HG03097 (cell line): ENCODE results near the gene VRK3.

Source experiments
- ATAC-seq: cut with Tn5 transposase; IDR thresholded peaks from one replicate; pipeline ENCODE4 v1.9.1; 2021; ENCODE audit not compliant: unreplicated experiment, low FRiP score

VRK3 gene

DNA sequence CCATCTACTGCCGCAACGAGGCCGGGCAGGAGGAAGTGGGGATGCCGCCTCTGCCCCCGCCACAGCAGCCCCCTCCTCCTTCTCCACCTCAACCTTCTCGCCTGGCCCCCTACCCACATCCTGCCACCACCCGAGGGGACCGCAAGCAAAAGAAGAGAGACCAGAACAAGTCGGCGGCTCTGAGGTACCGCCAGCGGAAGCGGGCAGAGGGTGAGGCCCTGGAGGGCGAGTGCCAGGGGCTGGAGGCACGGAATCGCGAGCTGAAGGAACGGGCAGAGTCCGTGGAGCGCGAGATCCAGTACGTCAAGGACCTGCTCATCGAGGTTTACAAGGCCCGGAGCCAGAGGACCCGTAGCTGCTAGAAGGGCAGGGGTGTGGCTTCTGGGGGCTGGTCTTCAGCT is 92.4 kb downstream of the VRK3 start:
- ATAC-seq = no peak

DNA sequence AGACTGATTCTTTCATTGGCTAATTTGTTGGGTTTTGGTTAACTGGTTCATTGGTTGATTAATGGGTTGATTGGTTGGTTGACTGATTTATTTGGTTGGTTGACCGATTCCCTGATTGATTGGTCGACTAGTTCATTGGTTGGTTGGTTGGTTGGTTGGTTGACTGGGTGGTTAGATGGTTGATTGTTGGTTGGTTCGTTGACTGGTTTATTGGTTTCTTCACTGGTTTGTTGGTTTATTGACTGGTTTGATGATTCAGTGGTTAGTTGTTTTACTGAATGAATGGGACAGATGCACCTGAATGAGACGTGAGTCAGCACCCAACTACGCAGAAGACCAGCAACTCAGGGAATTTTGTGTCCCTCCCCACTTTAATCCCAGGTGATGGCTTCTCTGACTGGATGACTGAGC is 93.1 kb downstream of the VRK3 start:
- ATAC-seq = no peak

DNA sequence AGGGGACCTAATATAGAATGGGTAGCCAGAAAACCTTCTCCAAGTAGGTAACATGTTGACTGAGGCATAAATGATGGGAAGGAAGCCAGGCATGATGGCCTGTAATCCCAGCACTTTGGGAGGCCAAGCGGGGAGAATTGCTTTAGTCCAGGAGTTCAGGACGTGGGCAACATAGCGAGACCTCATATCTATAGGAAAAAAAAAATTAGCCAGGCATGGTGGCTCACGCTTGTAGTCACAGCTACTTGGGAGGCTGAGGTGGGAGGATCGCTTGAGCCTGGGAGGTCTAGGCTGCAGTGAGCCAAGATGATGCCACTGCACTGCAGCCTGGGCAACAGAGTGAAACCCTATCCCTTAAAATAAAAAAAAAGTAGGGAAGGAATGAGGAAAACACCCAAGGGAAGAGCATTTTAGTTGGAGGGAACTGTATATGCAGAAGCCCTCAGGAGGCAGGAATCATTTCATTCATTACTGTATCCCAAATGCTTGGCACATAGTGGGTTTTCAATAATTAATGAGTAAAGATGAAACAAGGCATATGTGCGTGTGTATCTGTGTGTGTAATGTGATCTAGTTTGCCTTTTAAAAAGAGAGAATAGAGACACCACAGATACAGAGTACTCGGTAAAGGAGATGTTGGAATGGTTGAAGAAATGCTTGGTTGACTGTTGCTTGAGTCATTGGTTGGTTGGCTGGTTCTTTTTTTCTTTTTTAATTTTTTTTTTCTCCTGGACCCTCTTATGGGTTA is 93.7 kb downstream of the VRK3 start:
- ATAC-seq = no peak

DNA sequence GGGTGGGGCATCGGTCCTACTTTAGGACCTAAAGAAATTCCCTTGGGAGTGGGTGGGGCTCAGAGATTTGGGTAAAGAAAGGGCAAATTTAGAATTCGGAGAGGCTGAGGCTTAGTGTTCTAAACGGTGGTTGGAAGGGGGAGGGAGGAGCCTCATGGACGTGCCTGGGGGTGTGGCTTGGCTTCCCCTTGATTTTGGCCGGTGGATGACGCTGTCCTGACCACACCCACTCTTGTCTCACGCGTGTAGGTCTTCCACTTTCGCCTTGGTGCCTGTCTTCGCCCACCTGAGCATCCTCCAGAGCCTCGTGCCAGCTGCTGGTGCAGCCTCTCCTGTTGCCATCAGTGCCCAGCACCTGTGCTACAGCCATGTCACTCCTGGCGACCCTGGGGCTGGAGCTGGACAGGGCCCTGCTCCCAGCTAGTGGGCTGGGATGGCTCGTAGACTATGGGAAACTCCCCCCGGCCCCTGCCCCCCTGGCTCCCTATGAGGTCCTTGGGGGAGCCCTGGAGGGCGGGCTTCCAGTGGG is 94.6 kb downstream of the VRK3 start:
- ATAC-seq = no peak

DNA sequence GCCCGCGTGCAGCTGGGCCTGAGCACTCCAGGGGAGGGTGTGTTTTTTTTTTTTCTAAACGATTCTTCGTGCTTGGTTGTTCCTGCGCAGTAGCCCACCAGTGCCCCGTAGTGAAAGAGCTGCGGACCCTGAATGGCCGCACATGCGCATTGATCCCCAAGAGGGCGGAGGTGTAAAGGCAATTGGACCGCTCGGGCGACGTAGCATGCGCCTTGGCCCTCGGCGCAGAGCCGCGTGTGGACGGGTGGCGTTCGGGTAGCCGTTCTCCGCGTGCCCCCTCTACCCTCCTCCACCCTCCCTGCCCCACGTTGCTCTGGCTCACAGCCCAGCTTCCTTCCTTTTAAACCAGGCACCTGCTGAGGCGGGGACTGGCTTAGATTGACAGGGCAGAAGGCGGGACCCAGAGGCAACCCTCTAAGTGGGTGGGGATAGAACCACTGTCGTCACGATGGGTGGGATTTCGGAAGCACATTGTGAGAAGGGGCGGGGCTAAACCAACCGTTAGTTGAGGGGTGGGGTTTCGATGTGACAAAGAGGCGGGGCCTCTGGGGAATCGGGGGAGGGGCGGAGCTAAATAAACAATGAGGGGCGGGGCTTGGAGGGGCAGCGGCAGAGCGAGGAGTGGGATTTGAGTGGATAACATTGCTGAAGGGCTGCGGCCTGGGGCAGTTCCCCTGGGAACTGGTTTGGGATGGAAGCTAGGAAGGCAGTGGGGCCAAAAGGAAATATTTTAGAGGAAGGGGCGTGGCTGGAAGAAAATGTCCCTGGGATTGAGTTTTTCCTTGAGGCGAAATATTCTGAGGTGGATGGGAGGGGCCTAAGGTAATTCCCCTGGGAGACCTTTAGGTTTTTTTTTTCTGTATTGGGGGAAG is 95.3 kb downstream of the VRK3 start:
- ATAC-seq = peak; percentile 76

DNA sequence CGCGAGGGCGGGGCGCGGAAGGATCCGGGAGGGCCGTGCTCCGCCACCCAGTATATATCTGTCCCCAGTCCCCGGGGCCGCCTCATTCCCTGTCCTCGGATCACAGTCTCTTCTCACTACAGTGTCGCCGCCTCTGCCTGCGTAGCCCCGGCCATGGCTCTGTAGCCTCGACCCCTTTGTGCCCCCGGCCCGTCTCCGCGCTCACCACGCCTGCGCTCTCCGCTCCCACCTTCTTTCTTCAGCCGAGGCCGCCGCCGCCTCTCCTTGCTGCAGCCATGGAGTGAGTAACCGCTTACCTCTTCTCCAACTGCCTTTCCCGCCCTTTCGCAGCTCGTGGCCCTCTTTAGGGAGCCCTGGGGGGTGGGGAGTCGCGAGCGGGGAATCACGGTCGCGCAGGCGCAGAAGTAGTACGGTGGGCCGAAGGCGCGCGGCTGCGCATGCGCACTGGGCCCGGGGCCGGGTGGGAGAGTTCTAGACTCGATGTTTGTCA is 96.0 kb downstream of the VRK3 start, which contains the start of the genes ATF5 and NUP62:
ATF5 (plus strand) TSS at position 85 of the 490 bp plus-strand sequence. CDS start 1,646 bp downstream, outside the sequence.
NUP62 (minus strand) TSS at position 384 of the 490 bp plus-strand sequence. CDS start 19,697 bp downstream, outside the sequence.
- peak; percentile 43 for ATAC-seq

DNA sequence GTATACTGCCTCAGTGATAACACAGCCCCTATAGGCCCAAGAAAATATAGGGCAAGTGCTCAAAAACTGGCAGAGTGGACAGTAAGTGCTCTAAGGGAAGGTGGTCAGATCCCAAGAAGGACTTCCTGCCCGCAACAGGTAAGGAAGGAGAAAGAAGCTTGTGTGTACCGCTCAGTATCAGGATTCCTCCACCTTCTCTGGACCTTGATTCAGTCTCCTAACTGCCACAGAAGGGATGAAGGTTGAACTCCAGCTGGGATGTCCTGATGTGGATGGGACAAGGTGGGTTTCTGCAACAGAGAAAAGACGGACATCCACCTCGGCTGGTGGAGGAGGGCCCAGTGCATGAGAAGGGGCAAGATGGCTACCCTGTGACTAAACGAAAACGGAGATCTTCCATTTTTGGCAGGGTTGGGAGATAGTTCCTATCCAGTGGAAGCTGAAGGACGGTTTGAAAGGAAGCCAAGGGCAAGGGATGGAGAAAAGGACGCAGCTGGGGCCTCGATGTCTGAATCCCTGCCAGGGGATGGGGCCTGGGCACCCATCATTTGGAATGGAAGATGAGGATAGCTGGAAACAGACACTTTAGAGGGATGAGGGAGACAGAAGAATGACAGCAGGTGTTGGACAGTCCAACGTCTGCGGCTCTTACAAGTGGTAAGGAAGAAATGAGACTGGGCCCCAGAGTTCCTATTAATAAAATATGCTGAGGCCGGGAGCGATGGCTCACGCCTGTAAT is 97.5 kb downstream of the VRK3 start:
- ATAC-seq = no peak

DNA sequence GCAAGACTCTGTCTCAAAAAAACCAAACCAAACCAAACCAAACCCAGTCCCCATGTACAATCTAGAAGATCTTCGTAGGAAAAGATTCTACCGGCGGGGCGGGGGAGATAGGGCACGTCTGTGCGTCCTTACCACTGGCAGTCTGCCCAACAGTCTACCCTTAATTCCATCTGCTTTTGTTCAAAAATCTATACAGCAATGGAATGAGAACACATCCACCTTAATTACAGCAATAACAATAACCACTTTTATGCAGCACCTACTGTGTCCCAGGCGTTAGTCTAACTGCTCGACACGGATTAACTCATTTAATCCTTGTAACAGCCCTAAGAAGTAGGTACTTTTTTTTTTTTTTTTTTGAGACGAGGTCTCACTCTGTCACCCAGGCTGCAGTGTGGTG is 98.7 kb downstream of the VRK3 start:
- no peak for ATAC-seq
